HepG2 (cell line): ENCODE results near the gene RABGAP1. TPM values are rescaled to one million over a fixed set of nuclear protein-coding genes. Genes with fewer than 3 reads are reported as not detected.

Source experiments
- ATAC-seq: fragments of 200-7000 bp; cut with Tn5 transposase; 3 replicates; pipeline ENCODE4 v1.9.1; 2020; ENCODE audit warnings: mild to moderate bottlenecking, moderate library complexity
- BruUV-seq: library from RNA; stranded (reverse); fragments of 400-500 nt; replicated peaks from 2 replicates; lab custom pipeline; 2021; lab: Mats Ljungman, UMichigan
- CTCF ChIA-PET: fragments of 300-600 bp; formaldehyde crosslinking; extraction: SDS; loops from one replicate; lab custom pipeline; 2021; ENCODE audit warnings: low total read pairs, inconsistent platforms, low intra/inter-chr PET ratio; lab: Yijun Ruan, JAX
- POLR2A ChIA-PET: fragments of 350-600 bp; sonication (Branson Sonifier 250); formaldehyde crosslinking; loops from one replicate; lab custom pipeline; 2020; ENCODE audit warnings: antibody characterized with exemption, inconsistent platforms; lab: Yijun Ruan, JAX
- DNase-seq: peaks from one replicate; pipeline ENCODE4 v3.0.0-alpha.2; 2015; ENCODE audit warnings: low spot score
- FAIRE-seq: peaks from 3 replicates; lab custom pipeline; 2011; peaks lifted over from hg19 to GRCh38; lab: Jason Lieb, UNC
- H2AFZ ChIP-seq: one replicate; pipeline ENCODE4 v1.6.1; 2011; ENCODE audit warnings: low read length, inconsistent platforms
- H3K27ac ChIP-seq: fragments of 300-600 bp; 3 replicates; pipeline ENCODE4 v1.8.0; 2011; ENCODE audit warnings: mixed run types, mild to moderate bottlenecking, mixed read lengths, low read length, inconsistent platforms; ENCODE audit not compliant: insufficient read depth; ENCODE audit errors: extremely low read length
- H3K27me3 ChIP-seq, 2 experiments: fragments of 200-600 bp in 1 of 2; 2 replicates in 1 of 2; 3 replicates in 1 of 2; pipeline versions ENCODE4 v1.6.0 to v1.8.0; 2011; ENCODE audit warnings: low read length in 2 of 2, mild to moderate bottlenecking in 2 of 2, moderate library complexity in 2 of 2, inconsistent platforms in 1 of 2; ENCODE audit not compliant: insufficient read depth in 2 of 2, control insufficient read depth in 1 of 2
- H3K36me3 ChIP-seq, 2 experiments: fragments of 200-600 bp in 1 of 2; replicated peaks in 1 of 2; 2 replicates in 1 of 2; 3 replicates in 1 of 2; pipeline versions ENCODE4 v1.5.1 to v1.8.0; 2011; ENCODE audit warnings: low read length in 2 of 2, inconsistent platforms in 1 of 2; ENCODE audit not compliant: insufficient read depth in 2 of 2, control insufficient read depth in 1 of 2
- H3K4me1 ChIP-seq: 2 replicates; pipeline ENCODE4 v1.5.1; 2012; ENCODE audit warnings: low read length, inconsistent platforms; ENCODE audit not compliant: insufficient read depth
- H3K4me2 ChIP-seq: 2 replicates; pipeline ENCODE4 v1.6.0; 2011; ENCODE audit warnings: low read depth, low read length, inconsistent platforms
- H3K4me3 ChIP-seq, 3 experiments: fragments of 200-600 bp in 1 of 3; sonication (generic), shearing (Covaris generic) in 1 of 3; replicated peaks in 1 of 3; 2 replicates each; pipeline ENCODE4 v1.5.1; 2011 to 2016; ENCODE audit warnings: low read length in 3 of 3, inconsistent platforms in 2 of 3, low read depth in 2 of 3, mild to moderate bottlenecking in 2 of 3, control low read depth in 1 of 3, mixed read lengths in 1 of 3; ENCODE audit not compliant: insufficient read depth in 1 of 3
- H3K79me2 ChIP-seq: one replicate; pipeline ENCODE4 v1.6.1; 2011; ENCODE audit warnings: low read length, inconsistent platforms; ENCODE audit not compliant: insufficient read depth
- H3K9ac ChIP-seq: 2 replicates; pipeline ENCODE4 v1.6.0; 2011; ENCODE audit warnings: mild to moderate bottlenecking, low read depth, low read length, inconsistent platforms; ENCODE audit not compliant: insufficient read depth
- H3K9me3 ChIP-seq: 2 replicates; pipeline ENCODE4 v1.5.1; 2012; ENCODE audit warnings: mild to moderate bottlenecking, low read length
- H4K20me1 ChIP-seq: 2 replicates; pipeline ENCODE4 v1.6.0; 2011; ENCODE audit warnings: inconsistent platforms, mild to moderate bottlenecking, low read length, moderate library complexity; ENCODE audit not compliant: insufficient read depth
- BCL3 ChIP-seq: sonication (generic); formaldehyde crosslinking; IDR thresholded peaks from 2 replicates; pipeline ENCODE4 v1.5.1; 2020; ENCODE audit warnings: mild to moderate bottlenecking, missing genetic modification reagents, moderate library complexity
- FOXA3 ChIP-seq: IDR thresholded peaks from 2 replicates; pipeline ENCODE4 v1.6.1; 2016; ENCODE audit warnings: missing genetic modification reagents, missing compliant biosample characterization
- NFE2L2 ChIP-seq: fragments of 150-350 bp; IDR thresholded peaks from 2 replicates; pipeline ENCODE4 v1.6.1; 2014; ENCODE audit warnings: low read length
- NR2F2 ChIP-seq: IDR thresholded peaks from 2 replicates; pipeline ENCODE4 v1.6.1; 2012; ENCODE audit warnings: low read depth, inconsistent platforms, borderline replicate concordance
- RFXANK ChIP-seq: IDR thresholded peaks from 2 replicates; pipeline ENCODE4 v1.6.1; 2016
- SP2 ChIP-seq: sonication (generic); formaldehyde crosslinking; IDR thresholded peaks from 2 replicates; pipeline ENCODE4 v1.5.1; 2020; ENCODE audit warnings: mild to moderate bottlenecking, missing genetic modification reagents
- WGBS: methylation state at CpG from one replicate; pipeline ENCODE4 v1.1.6; 2017; ENCODE audit warnings: low lambda C conversion rate; 5-methylcytosine and 5-hydroxymethylcytosine counted together
- in situ Hi-C: cut with HindIII; loops from 2 replicates; pipeline ENCODE4 v1.10.0; 2017; ENCODE audit warnings: low pct_unique_long_range_greater_than_20kb; ENCODE audit not compliant: extremely low pct_ligation_motif_present
- intact Hi-C: fragments of 100-400 bp; cut with micrococcal nuclease; formaldehyde crosslinking; loops from one replicate; pipeline ENCODE4 v1.10.0; 2022; ENCODE audit not compliant: unreplicated experiment
- polyA plus RNA-seq, 8 experiments: library from polyadenylated mRNA; depleted of rRNA in 3 of 8; stranded (reverse) in 7 of 8; unstranded in 1 of 8; fragments of >200 nt; fragmentation: Illumina TruSeq in 4 of 8; extraction: Trizol in 4 of 8; gene quantifications; 2 replicates each; pipeline versions ENCODE4 v1.2.1 to v1.2.3, GENCODE V29; 2011 to 2016; ENCODE audit warnings: low read depth in 4 of 8, missing spikeins in 1 of 8, mixed read lengths in 1 of 8; ENCODE audit not compliant: insufficient read depth in 1 of 8
- total RNA-seq, 5 experiments: library from RNA; depleted of rRNA; stranded (reverse); fragments of >200 nt; fragmentation: Illumina TruSeq; extraction: Trizol; gene quantifications; 2 replicates each; pipeline ENCODE4 v1.2.3, GENCODE V29; 2016; ENCODE audit warnings: low read depth in 1 of 5
- TF ChIP-seq, protein P1 (sequence below): sonication (generic); formaldehyde crosslinking; IDR thresholded peaks from 2 replicates; pipeline ENCODE4 v1.5.0; 2020; ENCODE audit warnings: mild to moderate bottlenecking, missing genetic modification reagents, borderline replicate concordance

The RABGAP1 gene
- total and polyA plus RNA-seq, 2 of the 13 experiments (the other 11 are each of a cell fraction or from before 2014, with no cell fraction given) = 19.1 to 19.3 TPM

DNA sequence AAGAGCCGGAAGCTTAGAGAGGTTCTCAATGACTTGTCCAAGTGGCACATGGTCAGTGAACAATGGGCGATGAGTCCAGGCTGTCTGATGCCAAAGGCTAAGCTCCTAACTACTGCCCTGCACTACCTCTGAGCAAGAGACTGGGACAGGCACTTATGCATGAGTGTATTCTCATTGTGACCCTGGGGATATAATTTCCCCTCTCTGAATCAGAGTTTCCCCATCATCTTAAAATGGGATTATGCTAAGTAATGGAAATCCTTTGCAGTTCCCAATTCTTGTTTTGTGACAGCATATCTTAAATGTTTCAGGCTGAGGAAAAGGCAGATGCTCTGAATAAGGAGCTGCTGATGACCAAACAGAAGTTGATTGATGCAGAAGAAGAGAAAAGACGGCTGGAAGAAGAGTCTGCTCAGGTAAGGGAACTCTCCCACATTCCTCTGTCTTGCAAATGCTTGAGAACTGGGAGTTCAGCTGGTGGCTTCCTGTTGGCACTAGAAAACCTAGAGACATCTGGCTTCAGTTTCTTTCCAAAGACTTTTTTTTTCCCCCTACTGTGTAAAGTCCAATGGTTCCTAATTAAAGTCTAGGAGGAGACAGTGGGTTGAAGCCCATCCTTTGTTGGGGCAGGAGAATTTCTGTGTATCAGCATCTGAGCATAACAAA, 156.7 kb downstream of the RABGAP1 start:
- in situ Hi-C loops = no loop called here

More for the DNA sequence above, 156.7 kb downstream of the RABGAP1 start:
- POLR2A ChIA-PET = no interaction called here
- intact Hi-C loops = no loop called here
- WGBS = 97% methylated on average over 2 of the region's 3 CpGs
- CTCF ChIA-PET = no interaction called here
- ATAC-seq (no peak), DNase-seq (no peak), FAIRE-seq (no peak)
- no TSS peak for BruUV-seq
- no peak overlapping the region for H3K4me3 ChIP-seq
- H3K4me2 ChIP-seq = no peak overlapping the region
- no peaks in the 10 kb centered on the region for H3K9me3 ChIP-seq
- no peaks in the 10 kb centered on the region for H3K79me2 ChIP-seq
- peaks cover 15 to 45% of the 10 kb centered on the region in 2 experiments for H3K36me3 ChIP-seq
- TF ChIP-seq FOXA3 (no peak), SP2 (CRISPR knock-in tag) (no peak), RFXANK (CRISPR knock-in tag) (no peak), NR2F2 (no peak), BCL3 (CRISPR knock-in tag) (no peak), NFE2L2 (no peak)
- TF ChIP-seq, protein P1, sequence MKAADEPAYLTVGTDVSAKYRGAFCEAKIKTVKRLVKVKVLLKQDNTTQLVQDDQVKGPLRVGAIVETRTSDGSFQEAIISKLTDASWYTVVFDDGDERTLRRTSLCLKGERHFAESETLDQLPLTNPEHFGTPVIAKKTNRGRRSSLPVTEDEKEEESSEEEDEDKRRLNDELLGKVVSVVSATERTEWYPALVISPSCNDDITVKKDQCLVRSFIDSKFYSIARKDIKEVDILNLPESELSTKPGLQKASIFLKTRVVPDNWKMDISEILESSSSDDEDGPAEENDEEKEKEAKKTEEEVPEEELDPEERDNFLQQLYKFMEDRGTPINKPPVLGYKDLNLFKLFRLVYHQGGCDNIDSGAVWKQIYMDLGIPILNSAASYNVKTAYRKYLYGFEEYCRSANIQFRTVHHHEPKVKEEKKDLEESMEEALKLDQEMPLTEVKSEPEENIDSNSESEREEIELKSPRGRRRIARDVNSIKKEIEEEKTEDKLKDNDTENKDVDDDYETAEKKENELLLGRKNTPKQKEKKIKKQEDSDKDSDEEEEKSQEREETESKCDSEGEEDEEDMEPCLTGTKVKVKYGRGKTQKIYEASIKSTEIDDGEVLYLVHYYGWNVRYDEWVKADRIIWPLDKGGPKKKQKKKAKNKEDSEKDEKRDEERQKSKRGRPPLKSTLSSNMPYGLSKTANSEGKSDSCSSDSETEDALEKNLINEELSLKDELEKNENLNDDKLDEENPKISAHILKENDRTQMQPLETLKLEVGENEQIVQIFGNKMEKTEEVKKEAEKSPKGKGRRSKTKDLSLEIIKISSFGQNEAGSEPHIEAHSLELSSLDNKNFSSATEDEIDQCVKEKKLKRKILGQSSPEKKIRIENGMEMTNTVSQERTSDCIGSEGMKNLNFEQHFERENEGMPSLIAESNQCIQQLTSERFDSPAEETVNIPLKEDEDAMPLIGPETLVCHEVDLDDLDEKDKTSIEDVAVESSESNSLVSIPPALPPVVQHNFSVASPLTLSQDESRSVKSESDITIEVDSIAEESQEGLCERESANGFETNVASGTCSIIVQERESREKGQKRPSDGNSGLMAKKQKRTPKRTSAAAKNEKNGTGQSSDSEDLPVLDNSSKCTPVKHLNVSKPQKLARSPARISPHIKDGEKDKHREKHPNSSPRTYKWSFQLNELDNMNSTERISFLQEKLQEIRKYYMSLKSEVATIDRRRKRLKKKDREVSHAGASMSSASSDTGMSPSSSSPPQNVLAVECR = no peak
- no peak overlapping the region for H2AFZ ChIP-seq
- no peaks in the 10 kb centered on the region for H4K20me1 ChIP-seq
- no peak overlapping the region for H3K9ac ChIP-seq
- H3K27me3 ChIP-seq = no peaks in the 10 kb centered on the region
- peaks cover 51% of the 10 kb centered on the region for H3K4me1 ChIP-seq
- no peak overlapping the region for H3K27ac ChIP-seq
